ENCODE data around the gene NHERF2. TPM values are rescaled to one million over a fixed set of nuclear protein-coding genes. Genes with fewer than 3 reads are reported as not detected.
"Not testable (repeated sequence)": the region's sequence is repeated elsewhere in the genome, so short reads cannot be mapped to it uniquely, and the experiment has no call there.

NHERF2 gene
- total RNA-seq, 1 experiment from 2014 or later: 104 TPM

DNA sequence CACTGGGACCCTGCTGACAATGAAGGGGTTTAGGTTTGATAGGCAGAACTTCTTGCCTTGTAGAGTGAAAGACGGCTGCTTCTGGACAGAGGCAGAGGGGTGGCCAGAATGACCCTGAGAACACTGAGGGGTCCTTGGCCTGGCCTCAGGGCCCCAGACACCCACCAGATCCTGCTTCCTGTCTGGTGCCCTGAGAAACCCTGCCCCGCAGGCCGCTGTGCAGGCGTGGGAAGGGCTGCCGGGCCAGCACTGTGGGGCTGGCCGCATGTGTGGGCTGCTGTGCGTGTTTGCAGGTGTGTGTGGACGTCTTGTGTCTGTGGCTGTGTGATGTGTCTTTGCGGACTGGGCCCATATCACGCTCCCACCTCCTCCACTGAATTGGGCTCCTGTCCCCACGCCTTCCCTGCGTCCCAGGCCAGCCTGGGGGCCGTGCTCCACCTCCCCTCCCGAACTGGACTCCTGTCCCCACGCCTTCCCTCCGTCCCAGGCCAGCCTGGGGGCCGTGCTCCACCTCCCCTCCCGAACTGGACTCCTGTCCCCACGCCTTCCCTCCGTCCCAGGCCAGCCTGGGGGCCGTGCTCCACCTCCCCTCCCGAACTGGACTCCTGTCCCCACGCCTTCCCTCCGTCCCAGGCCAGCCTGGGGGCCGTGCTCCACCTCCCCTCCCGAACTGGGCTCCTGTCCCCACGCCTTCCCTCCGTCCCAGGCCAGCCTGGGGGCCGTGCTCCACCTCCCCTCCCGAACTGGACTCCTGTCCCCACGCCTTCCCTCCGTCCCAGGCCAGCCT, 7.4 kb downstream of the NHERF2 start:
- H3K27me3 ChIP-seq (ENCODE audit: insufficient read depth, low read depth); DNase-seq; H3K9me2 ChIP-seq (ENCODE audit: insufficient read depth); BruUV-seq (replicated peaks); H3K27ac ChIP-seq; H3K4me1 ChIP-seq (replicated peaks; ENCODE audit: insufficient read depth); H3K4me3 ChIP-seq; CTCF ChIA-PET; H3F3A ChIP-seq (ENCODE audit: insufficient read depth, low read depth); H3K36me3 ChIP-seq (ENCODE audit: low read depth); H3K9me3 ChIP-seq (ENCODE audit: insufficient read depth, low read depth); H3K79me2 ChIP-seq (ENCODE audit: low read depth); H2AFZ ChIP-seq; H4K20me1 ChIP-seq (ENCODE audit: insufficient read depth): not testable (repeated sequence)
- 0 out of 2 replicates have a peak overlapping the region, but pooled peaks have one; percentile 27 for H3K4me2 ChIP-seq
- intact Hi-C loops (cut with micrococcal nuclease; ENCODE audit: unreplicated experiment): loop anchor here (2.0 kb wide), 1 partner anchor 13 kb away; the partner anchor contains the start of genes NTHL1 and TSC2
- POLR2A ChIA-PET (ENCODE audit: unreplicated experiment): interaction anchor here (0.6 to 1.0 kb wide), 3 partner anchors 13 to 120 kb away, joined by 3 to 4 read pairs (median 3); partner anchors contain the start of genes NTHL1 and TSC2

DNA sequence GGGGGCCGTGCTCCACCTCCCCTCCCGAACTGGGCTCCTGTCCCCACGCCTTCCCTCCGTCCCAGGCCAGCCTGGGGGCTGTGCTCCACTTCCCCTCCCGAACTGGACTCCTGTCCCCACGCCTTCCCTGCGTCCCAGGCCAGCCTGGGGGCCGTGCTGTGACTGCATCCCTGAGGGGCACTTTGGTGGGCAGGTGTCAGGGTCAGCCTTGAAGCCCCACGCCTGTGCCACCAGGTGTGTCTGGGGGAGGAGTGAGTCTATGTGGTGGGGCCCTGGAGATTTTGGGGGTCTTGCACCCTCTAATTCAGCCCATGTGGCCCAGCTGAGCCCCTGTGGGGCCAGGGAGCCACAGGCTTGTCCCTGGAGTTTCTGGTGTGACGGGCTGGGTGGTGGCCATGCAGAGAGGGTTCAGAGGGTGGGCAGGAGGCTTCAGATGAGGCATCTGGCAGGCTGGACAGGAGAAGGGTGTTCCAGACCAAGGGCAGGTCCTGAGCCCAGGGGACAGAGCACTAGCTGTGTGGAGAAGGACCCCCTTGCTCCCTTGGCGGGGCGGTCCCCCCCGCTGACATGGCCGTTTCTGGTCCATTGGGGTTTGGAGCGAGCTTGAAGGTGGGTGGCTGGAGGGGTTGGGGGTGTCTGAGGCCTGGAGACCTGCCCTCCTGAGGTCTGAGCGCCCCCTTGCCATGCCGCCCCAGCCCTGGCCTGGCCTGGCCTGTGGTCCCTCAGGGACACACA, 8.2 kb downstream of the NHERF2 start:
- Histone ChIP-seq H3K4me3 (no peak overlapping the region), H3K4me2 (no peak overlapping the region), H3K27ac (no peak overlapping the region), H3K36me3 (ENCODE audit: low read depth) (no peaks in the 10 kb centered on the region), H3K9me2 (ENCODE audit: insufficient read depth) (no peaks in the 10 kb centered on the region), H3K27me3 (ENCODE audit: insufficient read depth, low read depth) (no peaks in the 10 kb centered on the region), H3K9me3 (ENCODE audit: insufficient read depth, low read depth) (no peaks in the 10 kb centered on the region), H2AFZ (no peak overlapping the region), H3K4me1 (replicated peaks; ENCODE audit: insufficient read depth) (peaks cover 15% of the 10 kb centered on the region), H3F3A (ENCODE audit: insufficient read depth, low read depth) (peaks cover 3% of the 10 kb centered on the region; the same call in 1 of the 2 replicates), H3K79me2 (ENCODE audit: low read depth) (no peaks in the 10 kb centered on the region), H4K20me1 (ENCODE audit: insufficient read depth) (no peaks in the 10 kb centered on the region)
- TF ChIP-seq CTCF (conservative IDR thresholded peaks at IDR 0.05) (no peak), EZH2 (IDR thresholded peaks at IDR 0.05; ENCODE audit: low read depth) (no peak)
- POLR2A ChIA-PET (ENCODE audit: unreplicated experiment): interaction anchor here (0.6 kb wide), 2 partner anchors 70 to 180 kb away, joined by 3 read pairs; partner anchors contain the start of genes PGP and RPS2
- intact Hi-C loops (cut with micrococcal nuclease; ENCODE audit: unreplicated experiment): loop anchor here (1.0 kb wide), 1 partner anchor 8 kb away; no protein-coding TSS in a partner anchor
- BruUV-seq (replicated peaks): TSS peak; percentile 69
- DNase-seq: no peak
- CTCF ChIA-PET: no interaction called here

- Histone ChIP-seq H3K9me2 (ENCODE audit: insufficient read depth) (no peaks in the 10 kb centered on the region), H3K79me2 (ENCODE audit: low read depth) (no peaks in the 10 kb centered on the region), H4K20me1 (ENCODE audit: insufficient read depth) (no peaks in the 10 kb centered on the region), H3K27ac (no peak overlapping the region), H3K4me3 (no peak overlapping the region), H2AFZ (no peak overlapping the region), H3K9me3 (ENCODE audit: insufficient read depth, low read depth) (no peaks in the 10 kb centered on the region), H3K4me2 (no peak overlapping the region), H3K4me1 (replicated peaks; ENCODE audit: insufficient read depth) (peaks cover 23% of the 10 kb centered on the region), H3K27me3 (ENCODE audit: insufficient read depth, low read depth) (no peaks in the 10 kb centered on the region), H3F3A (ENCODE audit: insufficient read depth, low read depth) (peaks cover 10% of the 10 kb centered on the region), H3K36me3 (ENCODE audit: low read depth) (no peaks in the 10 kb centered on the region)
- CTCF ChIA-PET: interaction anchor here (0.7 to 0.8 kb wide), 2 partner anchors 12 to 58 kb away, joined by 3 read pairs; partner anchors contain the start of genes NTHL1 and TSC2
- POLR2A ChIA-PET (ENCODE audit: unreplicated experiment): interaction anchor here (0.6 to 0.7 kb wide), 4 partner anchors 43 to 179 kb away, joined by 3 read pairs; partner anchors contain the start of genes PGP, RPS2 and TBL3
- DNase-seq: peak in 1 of 2 experiments; percentile 97
- TF ChIP-seq EZH2 (IDR thresholded peaks at IDR 0.05; ENCODE audit: low read depth): no peak
- no peak for TF ChIP-seq CTCF (conservative IDR thresholded peaks at IDR 0.05)
- intact Hi-C loops (cut with micrococcal nuclease; ENCODE audit: unreplicated experiment): loop anchor here (1.0 kb wide), 1 partner anchor 8 kb away; no protein-coding TSS in a partner anchor
- no TSS peak for BruUV-seq (replicated peaks)
Measured at GRCh38 chr16:2035431-2036199, 8.9 kb downstream of the NHERF2 start.

Data from PC-9 (cell line).